ENCODE data around the gene TXNRD2. TPM values are rescaled to one million over a fixed set of nuclear protein-coding genes. Genes with fewer than 3 reads are reported as not detected.
A peak's percentile ranks its signal among the peaks of the same experiment; 100 is the strongest.

Gene TXNRD2
- total RNA-seq, 1 donor from 2014 or later = 6.4 TPM

- no peak for DNase-seq
- Mint-ChIP-seq H3K4me1 (ENCODE audit: low read depth, unreplicated experiment) (no peaks in the 10 kb centered on the region), H3K27ac (ENCODE audit: unreplicated experiment) (no peak overlapping the region), H3K9me3 (ENCODE audit: unreplicated experiment) (peaks cover 2% of the 10 kb centered on the region), H3K36me3 (ENCODE audit: unreplicated experiment) (no peaks in the 10 kb centered on the region), H3K27me3 (ENCODE audit: unreplicated experiment) (peaks cover under 1% of the 10 kb centered on the region), H3K4me3 (ENCODE audit: unreplicated experiment) (no peak overlapping the region)
- no peak for TF ChIP-seq CTCF (IDR thresholded peaks at IDR 0.05; ENCODE audit: partially characterized antibody, unreplicated experiment)
These were observed 67.7 kb downstream of the TXNRD2 start for GRCh38 chr22:19873960-19874306.

- H3K27me3 Mint-ChIP-seq (ENCODE audit: unreplicated experiment) = peaks cover 2% of the 10 kb centered on the region
- no peaks in the 10 kb centered on the region for H3K9me3 Mint-ChIP-seq (ENCODE audit: unreplicated experiment)
- no peak overlapping the region for H3K27ac Mint-ChIP-seq (ENCODE audit: unreplicated experiment)
- H3K4me3 Mint-ChIP-seq (ENCODE audit: unreplicated experiment) = no peak overlapping the region
- H3K36me3 Mint-ChIP-seq (ENCODE audit: unreplicated experiment) = no peaks in the 10 kb centered on the region
- peak; percentile 7 for DNase-seq
- no peaks in the 10 kb centered on the region for H3K4me1 Mint-ChIP-seq (ENCODE audit: low read depth, unreplicated experiment)
- no peak for TF ChIP-seq CTCF (IDR thresholded peaks at IDR 0.05; ENCODE audit: partially characterized antibody, unreplicated experiment)
These were observed 68.3 kb downstream of the TXNRD2 start for GRCh38 chr22:19873138-19873959.

GRCh38 chr22:19872779-19873137 is 68.9 kb downstream of the TXNRD2 start:
- Mint-ChIP-seq H3K4me1 (ENCODE audit: low read depth, unreplicated experiment) (no peaks in the 10 kb centered on the region), H3K27me3 (ENCODE audit: unreplicated experiment) (peaks cover 2% of the 10 kb centered on the region), H3K9me3 (ENCODE audit: unreplicated experiment) (no peaks in the 10 kb centered on the region), H3K4me3 (ENCODE audit: unreplicated experiment) (no peak overlapping the region), H3K36me3 (ENCODE audit: unreplicated experiment) (no peaks in the 10 kb centered on the region), H3K27ac (ENCODE audit: unreplicated experiment) (no peak overlapping the region)
- no peak for TF ChIP-seq CTCF (IDR thresholded peaks at IDR 0.05; ENCODE audit: partially characterized antibody, unreplicated experiment)
- peak; percentile 13 for DNase-seq

GRCh38 chr22:19871845-19872778 is 69.5 kb downstream of the TXNRD2 start:
- H3K9me3 Mint-ChIP-seq (ENCODE audit: unreplicated experiment) = no peaks in the 10 kb centered on the region
- H3K36me3 Mint-ChIP-seq (ENCODE audit: unreplicated experiment) = no peaks in the 10 kb centered on the region
- H3K27ac Mint-ChIP-seq (ENCODE audit: unreplicated experiment) = no peak overlapping the region
- no peaks in the 10 kb centered on the region for H3K4me1 Mint-ChIP-seq (ENCODE audit: low read depth, unreplicated experiment)
- TF ChIP-seq CTCF (IDR thresholded peaks at IDR 0.05; ENCODE audit: partially characterized antibody, unreplicated experiment) = no peak
- no peak overlapping the region for H3K4me3 Mint-ChIP-seq (ENCODE audit: unreplicated experiment)
- peak; percentile 11 for DNase-seq
- H3K27me3 Mint-ChIP-seq (ENCODE audit: unreplicated experiment) = peaks cover 2% of the 10 kb centered on the region

All from glutamatergic neuron (in vitro differentiated cells).